ENCODE measurements around the gene ZEB2. TPM values are rescaled to one million over a fixed set of nuclear protein-coding genes. Genes with fewer than 3 reads are reported as not detected.
A peak's percentile ranks its signal among the peaks of the same experiment; 100 is the strongest.

The ZEB2 gene
- total and polyA plus RNA-seq, 12 donors = 17.2 to 99.5 (median 83.0) TPM

DNA sequence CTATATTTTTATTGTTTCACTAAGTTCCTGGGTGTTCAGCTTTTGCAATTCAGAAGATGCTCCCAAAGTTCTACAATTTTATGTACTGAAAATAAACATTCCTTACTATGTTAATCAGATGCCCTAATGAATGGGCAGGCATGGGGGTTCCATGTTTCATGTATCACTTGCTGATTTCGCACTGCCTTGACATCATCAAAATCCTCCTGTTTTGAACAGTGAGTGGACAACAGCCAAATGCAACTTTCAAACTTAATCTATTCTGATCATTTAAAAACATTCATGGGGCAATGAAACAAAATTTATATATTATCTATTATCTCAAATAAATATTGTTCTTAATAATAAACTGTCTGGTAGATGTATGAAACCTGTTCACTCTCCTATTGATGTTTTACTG lies 43.2 kb downstream of the ZEB2 start:
- H3K4me3 ChIP-seq = no peak overlapping the region
- peaks cover 0 to 87% (median 0%) of the 10 kb centered on the region in 9 donors for H3K36me3 ChIP-seq
- TF ChIP-seq, protein P1, sequence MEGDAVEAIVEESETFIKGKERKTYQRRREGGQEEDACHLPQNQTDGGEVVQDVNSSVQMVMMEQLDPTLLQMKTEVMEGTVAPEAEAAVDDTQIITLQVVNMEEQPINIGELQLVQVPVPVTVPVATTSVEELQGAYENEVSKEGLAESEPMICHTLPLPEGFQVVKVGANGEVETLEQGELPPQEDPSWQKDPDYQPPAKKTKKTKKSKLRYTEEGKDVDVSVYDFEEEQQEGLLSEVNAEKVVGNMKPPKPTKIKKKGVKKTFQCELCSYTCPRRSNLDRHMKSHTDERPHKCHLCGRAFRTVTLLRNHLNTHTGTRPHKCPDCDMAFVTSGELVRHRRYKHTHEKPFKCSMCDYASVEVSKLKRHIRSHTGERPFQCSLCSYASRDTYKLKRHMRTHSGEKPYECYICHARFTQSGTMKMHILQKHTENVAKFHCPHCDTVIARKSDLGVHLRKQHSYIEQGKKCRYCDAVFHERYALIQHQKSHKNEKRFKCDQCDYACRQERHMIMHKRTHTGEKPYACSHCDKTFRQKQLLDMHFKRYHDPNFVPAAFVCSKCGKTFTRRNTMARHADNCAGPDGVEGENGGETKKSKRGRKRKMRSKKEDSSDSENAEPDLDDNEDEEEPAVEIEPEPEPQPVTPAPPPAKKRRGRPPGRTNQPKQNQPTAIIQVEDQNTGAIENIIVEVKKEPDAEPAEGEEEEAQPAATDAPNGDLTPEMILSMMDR (IDR thresholded peaks at IDR 0.05) = no peak
- peak overlapping the region in 2 of 10 donors; percentile 13 to 54 for H3K27ac ChIP-seq
- 76% methylated on average over 1 of the region's 1 CpG for WGBS, 2 donors
- H3K4me1 ChIP-seq = peaks cover 0 to 99% (median 91%) of the 10 kb centered on the region in 9 donors
- intact Hi-C loops (cut with DNase I) = no loop called here
- H3K27me3 ChIP-seq = no peaks in the 10 kb centered on the region
- ATAC-seq (no peak), DNase-seq (no peak)
- H3K9me3 ChIP-seq = no peaks in the 10 kb centered on the region

DNA sequence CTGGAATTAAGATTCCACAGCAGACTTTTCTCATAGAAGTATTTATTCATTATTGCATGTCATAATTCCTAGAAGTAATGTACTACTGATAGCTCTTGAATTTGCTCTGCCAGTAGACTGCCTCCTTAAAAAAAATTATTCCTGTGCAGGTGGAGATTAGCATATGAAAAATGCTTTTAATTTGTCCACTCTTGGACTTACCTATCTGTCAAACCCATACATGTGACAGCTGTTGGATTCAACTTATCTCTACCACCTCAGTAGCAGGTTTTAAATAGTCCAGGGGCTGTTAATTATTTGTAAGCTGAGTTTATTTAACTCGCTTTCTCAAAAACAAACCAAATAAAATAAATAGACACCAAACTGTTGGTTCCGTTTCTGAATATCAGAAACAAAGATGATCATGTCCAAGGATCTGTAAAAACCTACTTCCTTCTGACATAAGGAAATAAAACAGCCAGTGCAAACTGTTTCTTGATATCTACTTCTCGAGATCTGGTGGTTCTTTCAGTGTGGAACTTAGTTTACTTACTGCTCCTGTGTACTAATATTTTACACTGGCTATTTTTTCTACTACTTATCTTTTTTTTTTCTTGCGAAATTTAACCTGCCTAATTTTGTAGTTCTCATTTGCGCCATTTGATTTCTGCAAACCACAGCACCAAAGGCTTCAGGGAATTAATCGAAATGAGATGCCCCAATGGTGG lies 44.2 kb downstream of the ZEB2 start:
- TF ChIP-seq, protein P1 (IDR thresholded peaks at IDR 0.05) = no peak
- ATAC-seq (no peak), DNase-seq (no peak)
- Histone ChIP-seq H3K4me1 (peaks cover 0 to 99% (median 92%) of the 10 kb centered on the region in 9 donors), H3K36me3 (peaks cover 0 to 81% (median 0%) of the 10 kb centered on the region in 9 donors), H3K9me3 (no peaks in the 10 kb centered on the region), H3K27me3 (no peaks in the 10 kb centered on the region), H3K4me3 (no peak overlapping the region), H3K27ac (peak overlapping the region in 3 of 10 donors; percentile 8 to 54 (median 13))
- intact Hi-C loops (cut with DNase I) = no loop called here
- WGBS, 2 donors = 65 to 70% methylated on average over 6 of the region's 6 CpGs

DNA sequence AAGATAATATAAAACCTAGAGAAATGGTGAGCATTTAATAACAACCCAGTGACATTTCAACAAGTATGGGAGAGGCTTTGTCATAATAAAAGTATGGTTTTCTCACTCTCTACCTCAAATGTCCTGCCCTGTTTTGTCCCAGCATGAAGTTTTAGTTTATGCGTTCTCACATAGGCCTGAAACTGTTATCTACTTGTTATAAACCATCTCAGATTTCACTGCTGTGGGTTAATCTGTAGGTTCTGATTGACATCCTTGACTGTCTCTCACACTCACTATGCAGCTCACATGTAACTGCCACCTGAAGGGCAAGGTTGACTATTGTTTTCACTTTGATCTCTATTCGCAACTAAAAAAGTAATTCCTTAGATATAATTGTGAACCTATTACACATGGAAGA lies 44.9 kb downstream of the ZEB2 start:
- Histone ChIP-seq H3K4me1 (peaks cover 0 to 99% (median 92%) of the 10 kb centered on the region in 9 donors), H3K36me3 (peaks cover 0 to 78% (median 0%) of the 10 kb centered on the region in 9 donors), H3K9me3 (no peaks in the 10 kb centered on the region), H3K27me3 (no peaks in the 10 kb centered on the region), H3K4me3 (no peak overlapping the region), H3K27ac (peak overlapping the region in 2 of 10 donors; percentile 8 to 13)
- TF ChIP-seq, protein P1 (IDR thresholded peaks at IDR 0.05) = no peak
- ATAC-seq (no peak), DNase-seq (no peak)
- intact Hi-C loops (cut with DNase I) = no loop called here
- WGBS, 2 donors = 51 to 59% methylated on average over 2 of the region's 2 CpGs

DNA sequence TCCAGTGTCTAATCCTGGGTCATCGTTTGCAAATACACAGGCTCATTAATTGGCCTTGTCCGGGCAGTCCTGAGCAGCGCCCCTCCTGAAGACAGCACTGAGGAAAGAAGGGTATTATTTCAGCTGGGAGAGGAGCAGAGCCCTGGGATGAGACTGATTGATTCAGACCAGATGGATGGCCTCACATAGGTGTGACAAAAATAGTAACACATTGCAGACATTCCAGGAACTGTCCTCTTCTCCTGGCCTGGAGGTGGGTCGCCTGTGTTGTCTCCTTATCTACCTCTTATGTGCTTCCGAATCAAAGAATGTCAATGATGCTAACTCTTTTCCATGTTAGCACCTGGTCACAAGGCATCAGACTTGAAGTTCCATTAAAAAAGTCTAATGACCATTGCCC lies 45.9 kb downstream of the ZEB2 start:
- H3K9me3 ChIP-seq = no peaks in the 10 kb centered on the region
- H3K27me3 ChIP-seq = no peaks in the 10 kb centered on the region
- ATAC-seq = no peak
- H3K27ac ChIP-seq = peak overlapping the region in 1 of 10 donors; percentile 38
- peaks cover 0 to 70% (median 0%) of the 10 kb centered on the region in 9 donors for H3K36me3 ChIP-seq
- no peak for DNase-seq
- H3K4me3 ChIP-seq = no peak overlapping the region
- TF ChIP-seq, protein P1 (IDR thresholded peaks at IDR 0.05) = no peak
- intact Hi-C loops (cut with DNase I) = no loop called here
- WGBS, 2 donors = 51 to 63% methylated on average over 5 of the region's 5 CpGs
- peaks cover 0 to 99% (median 92%) of the 10 kb centered on the region in 9 donors for H3K4me1 ChIP-seq
